Suppressor macrophage treated with lipopolysaccharide for 1 hour (primary cell): ENCODE measurements around the gene ESRRB.
A peak's percentile ranks its signal among the peaks of the same experiment; 100 is the strongest.

Experiments used
- DNase-seq, 3 donors: peaks; one replicate each; pipeline ENCODE4 v3.0.0-alpha.2; 2020 to 2022

The ESRRB gene

GRCh38 chr14:76375947-76376404 is at the start of gene ESRRB:
Gene ESRRB, plus strand, starts transcription at chr14:76376137. Its CDS starts 265 bp downstream, at chr14:76376402.
- peak in 1 of 3 donors; percentile 16 for DNase-seq

- peak; percentile 23 to 47 (median 43) for DNase-seq
Observed at GRCh38 chr14:76326918-76327689, 48.8 kb upstream of the ESRRB start.

GRCh38 chr14:76328457-76329137 is 47.3 kb upstream of the ESRRB start:
- DNase-seq = no peak

DNA sequence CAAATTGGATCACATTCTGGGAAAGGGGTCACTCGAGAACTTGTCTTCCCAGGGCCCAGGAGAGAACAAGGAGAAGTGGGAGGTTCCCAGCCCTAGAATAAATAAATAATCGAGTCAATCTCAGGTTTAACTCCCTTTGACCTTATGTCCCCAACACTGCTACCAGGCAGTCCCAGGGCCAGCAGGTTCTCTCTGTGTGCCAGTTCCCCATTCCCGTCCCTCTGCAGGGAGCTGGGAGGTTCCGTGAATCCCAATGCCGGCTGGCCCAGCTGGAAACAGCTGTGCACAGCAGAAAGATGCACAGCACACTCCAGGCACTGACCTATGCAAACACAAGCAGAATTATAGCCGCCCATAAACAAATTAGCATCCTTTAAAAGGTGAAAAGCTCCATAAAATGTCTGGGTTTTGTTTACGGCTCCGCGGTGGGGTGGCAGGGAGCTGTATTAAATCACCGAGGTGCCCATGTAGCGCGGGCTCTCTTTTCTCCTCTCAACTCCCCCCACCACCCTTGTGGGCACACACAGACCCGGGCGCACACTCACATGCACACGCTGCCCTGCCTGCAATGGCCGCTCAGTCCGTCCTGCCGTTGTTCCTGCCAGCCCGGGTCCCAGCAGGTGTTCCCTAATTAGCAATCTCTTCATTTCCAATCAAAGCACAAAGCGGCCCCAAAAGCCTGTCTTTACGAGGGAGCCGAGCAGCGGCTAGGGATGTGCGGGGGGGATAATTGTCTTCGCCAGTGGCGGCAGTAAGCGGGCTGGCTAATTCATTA is 46.6 kb upstream of the ESRRB start:
- DNase-seq = no peak

DNA sequence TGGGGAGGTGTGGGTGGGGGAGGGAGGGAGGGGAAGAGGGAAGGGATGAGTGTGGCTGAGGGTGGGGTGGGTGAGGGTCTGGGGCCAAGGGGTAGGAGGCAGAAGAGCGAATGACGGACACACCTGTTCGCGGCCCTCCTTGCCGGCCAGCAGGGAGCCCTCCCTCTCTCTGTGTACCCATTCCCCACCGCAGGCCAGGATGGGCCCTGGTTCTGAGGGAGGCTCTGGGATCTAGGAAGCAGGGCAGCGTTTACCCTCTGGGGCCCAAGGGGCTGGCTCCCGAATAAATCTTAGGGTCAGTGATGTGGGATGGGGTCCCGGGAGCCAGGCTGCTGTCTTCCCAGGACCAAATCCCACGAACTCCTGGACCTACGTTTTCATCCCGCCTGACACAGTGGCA is 46.0 kb upstream of the ESRRB start:
- DNase-seq = no peak

DNA sequence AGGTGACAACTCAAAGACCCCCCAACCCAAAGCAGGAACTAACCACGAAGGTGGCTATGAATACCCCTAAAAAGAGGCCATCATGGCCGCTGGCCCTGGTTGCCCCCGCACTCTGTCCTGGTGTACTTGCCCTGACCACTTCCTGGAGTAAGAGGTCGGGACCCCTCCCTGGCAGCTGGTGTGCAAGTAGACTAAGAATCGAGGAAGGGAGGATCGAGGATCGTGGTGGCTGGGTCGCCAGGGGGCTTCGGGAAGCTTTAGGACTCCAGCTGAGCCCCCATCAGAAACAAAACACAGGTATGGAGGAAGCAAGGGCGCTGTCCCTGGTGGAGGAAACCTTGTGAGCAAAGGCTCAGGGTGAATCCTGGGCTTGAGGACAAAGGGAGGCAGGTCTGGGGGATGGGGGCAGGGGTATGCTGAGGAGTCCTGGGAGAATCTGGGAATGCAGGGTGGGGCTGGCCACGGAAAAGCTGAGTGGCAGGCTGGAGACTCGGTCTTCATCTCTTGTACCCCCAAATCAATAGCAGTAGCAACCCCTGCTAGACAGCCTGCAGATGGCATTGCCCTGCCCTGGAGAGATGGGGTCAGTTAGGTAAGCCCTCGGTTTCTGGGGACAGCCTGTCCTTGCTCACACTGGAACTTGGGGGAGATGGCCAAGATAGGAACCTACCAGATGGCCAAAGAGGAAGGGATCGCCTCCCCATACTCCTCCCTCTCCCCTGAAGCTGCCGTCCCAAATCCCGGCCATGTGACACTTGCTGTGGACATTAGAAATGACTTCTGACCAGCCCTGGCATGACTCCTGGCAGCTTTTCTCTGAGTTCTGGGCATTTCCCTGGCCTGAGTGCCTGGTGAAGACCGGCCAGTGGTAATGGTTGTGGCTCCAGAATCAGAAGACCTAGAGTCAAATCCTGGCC is 45.3 kb upstream of the ESRRB start:
- no peak for DNase-seq

DNA sequence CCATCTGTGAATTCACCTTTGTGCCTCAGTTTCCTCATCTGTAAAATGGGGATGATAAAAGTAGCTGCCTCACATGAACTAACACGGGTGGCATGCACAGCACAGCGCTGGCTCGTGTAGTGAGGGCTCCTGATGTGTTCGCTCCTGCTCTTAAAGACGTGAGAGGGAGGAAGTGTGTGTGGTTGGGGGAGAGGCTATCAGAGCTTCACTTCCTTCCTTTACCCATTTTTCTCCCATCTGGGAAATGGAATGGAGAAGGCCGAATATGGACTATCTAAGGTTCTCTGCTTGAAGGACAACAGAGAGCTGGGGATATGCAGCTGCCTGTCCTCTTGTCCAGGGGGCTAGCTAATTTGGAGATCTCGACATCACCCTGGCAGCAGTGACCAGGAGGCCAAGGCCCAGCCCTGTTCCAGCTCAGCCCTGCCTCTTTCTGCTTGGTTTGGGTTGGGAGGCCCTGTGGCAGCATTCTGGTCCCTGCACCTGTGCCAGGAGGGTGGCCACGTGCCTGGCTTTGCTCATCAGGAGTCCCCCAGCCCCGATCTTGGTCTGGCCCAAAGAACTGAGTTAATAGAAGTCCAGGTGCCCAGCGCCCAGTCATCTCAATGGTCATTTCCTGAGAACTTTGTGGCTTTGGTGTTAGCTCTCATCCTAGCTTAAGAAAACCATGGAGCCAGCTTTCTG is 44.5 kb upstream of the ESRRB start:
- DNase-seq = no peak

DNA sequence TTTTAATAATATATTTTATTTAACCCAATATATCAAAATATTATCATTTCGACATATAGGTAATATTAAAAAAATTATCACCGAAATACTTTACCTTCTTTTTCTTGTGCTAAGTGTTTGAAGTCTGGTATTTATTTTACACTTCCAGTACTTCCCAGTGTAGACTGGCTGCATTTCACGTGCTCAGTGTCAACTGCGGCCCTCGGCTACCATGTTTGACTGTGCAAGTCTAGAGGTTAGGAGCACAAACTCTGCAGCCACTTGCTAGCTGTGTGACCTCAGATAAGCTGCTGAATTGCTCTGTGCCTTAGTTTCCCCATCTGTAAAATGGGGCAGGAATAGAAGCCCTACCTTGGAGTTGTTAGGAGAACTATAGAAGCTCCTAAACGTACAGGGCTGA is 42.3 kb upstream of the ESRRB start:
- no peak for DNase-seq

- no peak for DNase-seq
Observed at GRCh38 chr14:76334316-76334715, 41.6 kb upstream of the ESRRB start.

DNA sequence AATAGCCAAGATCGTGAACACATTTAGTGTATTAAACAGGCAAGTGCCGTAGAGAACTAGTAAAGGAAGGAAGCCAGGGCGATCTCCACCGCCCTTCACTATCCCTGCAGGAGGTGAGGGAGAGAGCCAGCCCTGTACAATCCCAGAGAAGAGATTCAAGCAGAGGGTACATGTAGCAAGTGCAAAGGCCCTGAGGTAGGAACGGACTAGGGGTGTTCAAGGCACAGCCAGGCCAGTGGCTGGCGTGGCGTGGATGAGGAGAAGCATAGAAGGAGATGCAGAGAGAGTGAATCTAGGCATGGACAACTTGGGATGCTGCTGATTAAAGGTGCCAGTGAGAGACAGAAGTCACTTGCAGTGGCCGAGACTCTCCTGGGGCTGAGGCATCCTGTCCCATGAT is 39.1 kb upstream of the ESRRB start:
- no peak for DNase-seq

DNA sequence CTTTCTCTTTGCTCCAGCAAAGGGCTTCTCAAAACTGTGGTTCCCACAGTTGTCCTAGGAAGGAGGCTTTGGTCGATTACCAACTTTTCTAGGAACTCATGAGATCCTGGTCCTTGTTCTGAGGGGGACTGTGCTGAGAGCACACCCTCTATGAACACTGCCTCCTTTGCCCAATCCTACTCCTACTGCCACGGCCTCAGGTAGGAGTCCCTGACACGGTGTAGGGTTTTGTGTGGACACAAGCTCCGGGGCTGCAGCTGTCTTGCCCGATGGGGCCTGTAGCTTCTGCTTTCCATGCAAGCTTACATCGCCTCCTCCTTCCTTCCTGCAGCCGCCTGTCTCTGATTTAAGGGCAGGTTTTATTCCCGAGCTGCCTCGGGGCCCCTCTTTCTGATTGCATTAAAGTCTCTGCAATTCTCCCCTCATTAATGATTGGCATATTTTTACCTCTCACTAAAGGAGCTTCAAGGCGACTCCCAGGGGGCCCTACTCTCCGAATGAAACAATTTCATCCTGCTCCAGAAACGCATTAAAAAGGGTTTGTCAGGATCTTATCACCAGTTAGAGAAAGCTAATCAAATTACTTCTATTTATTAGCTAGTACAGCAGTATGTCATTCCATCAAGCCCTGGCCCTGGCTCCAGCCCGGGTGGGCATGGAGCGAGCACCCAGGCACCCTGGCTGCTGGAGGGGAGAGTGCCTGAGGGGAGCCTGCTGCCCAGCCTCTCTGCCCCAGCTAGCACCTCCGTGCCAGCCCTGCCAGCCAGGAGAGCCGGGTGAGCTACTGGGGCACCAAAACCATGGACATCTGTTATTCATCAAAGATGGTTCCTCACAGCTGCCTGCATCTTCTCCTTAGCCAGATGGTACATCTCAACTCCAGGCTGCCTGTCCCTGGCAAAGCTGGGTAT is 38.0 kb upstream of the ESRRB start:
- no peak for DNase-seq

- no peak for DNase-seq
Observed at GRCh38 chr14:76339728-76340615, 36.0 kb upstream of the ESRRB start.

- no peak for DNase-seq
Observed at GRCh38 chr14:76343386-76343785, 32.6 kb upstream of the ESRRB start.

GRCh38 chr14:76346391-76347160 is 29.4 kb upstream of the ESRRB start:
- DNase-seq = no peak

GRCh38 chr14:76348898-76349297 is 27.0 kb upstream of the ESRRB start:
- peak in 1 of 3 donors; percentile 7 for DNase-seq

DNA sequence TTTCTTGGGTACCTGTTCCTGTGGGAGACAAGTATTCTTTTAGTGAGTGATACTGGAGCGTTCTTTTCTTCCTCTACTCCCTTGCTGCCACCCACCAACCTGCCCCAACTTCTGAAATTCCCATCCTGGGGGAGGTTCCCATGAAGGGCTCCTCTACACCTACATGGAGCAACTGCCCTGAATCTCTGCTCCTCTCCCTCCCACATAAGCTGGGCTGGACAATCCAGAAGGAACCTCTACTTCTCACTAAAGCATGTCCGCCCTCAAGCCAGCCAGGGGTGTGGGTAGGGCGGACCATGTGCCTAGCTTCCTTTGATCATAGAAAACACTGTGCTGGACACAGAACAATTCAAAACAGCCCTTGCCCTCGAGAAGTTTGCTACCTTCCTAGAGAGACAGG is 25.9 kb upstream of the ESRRB start:
- peak in 1 of 3 donors; percentile 25 for DNase-seq

DNA sequence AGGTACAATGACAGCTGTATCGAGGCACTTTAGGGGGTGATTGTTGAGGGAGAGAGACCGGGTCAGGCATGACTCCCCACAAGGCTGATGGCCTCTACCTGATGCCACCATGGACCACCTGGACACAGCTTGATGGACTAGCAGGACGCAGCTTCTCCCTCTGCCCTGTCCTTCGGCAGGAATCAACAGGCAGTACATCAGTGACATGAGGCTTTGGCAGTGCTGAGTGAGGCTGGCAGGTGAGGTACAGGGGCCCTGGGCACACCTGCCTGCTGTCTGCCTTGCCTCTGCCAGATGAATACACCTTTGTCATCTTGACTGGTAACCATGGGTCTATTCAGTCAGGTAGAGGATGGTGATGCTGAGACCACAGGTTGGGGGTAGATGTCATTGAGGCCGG is 25.3 kb upstream of the ESRRB start:
- DNase-seq = no peak

GRCh38 chr14:76351941-76352340 is 24.0 kb upstream of the ESRRB start:
- no peak for DNase-seq
